GM18517 (cell line): ENCODE measurements around the gene PCNX1.
"Not testable (repeated sequence)": the region's sequence is repeated elsewhere in the genome, so short reads cannot be mapped to it uniquely, and the experiment has no call there.

Source experiments
- ATAC-seq: cut with Tn5 transposase; IDR thresholded peaks from one replicate; pipeline ENCODE4 v1.9.1; 2021; ENCODE audit warnings: mild to moderate bottlenecking, moderate library complexity; ENCODE audit not compliant: unreplicated experiment

PCNX1 gene

DNA sequence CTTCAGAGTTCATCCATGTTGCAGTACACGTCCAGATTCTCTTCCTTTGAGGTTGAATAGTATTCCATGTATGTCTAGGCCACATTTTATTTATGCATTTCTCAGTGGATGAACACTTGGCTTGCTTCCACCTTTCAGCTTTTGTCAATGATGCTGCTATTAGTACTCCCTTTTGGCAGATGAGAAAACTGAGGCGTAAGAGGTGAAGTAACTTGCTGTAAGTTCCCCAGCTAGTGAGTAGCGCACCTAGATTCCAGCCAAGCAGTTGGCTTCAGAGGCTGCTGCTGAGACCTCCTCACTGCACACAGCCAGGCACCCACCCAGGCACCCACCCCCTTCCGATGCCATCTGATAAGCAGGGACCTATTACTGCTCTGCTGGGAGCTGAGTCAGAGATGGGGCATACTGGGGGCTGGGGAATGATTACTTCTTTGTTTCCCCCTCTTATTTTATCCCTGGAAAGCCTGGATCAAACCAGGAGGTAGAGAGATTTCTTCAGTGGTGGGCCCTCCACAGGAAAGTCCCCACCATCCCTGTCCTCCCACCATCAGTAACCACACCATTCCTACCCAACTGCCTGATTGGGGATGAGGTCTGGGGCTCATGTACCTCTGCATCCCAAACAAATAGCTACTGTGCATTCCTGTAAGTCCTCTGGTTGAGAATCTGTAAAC lies 234.6 kb downstream of the PCNX1 start:
- ATAC-seq: no peak

DNA sequence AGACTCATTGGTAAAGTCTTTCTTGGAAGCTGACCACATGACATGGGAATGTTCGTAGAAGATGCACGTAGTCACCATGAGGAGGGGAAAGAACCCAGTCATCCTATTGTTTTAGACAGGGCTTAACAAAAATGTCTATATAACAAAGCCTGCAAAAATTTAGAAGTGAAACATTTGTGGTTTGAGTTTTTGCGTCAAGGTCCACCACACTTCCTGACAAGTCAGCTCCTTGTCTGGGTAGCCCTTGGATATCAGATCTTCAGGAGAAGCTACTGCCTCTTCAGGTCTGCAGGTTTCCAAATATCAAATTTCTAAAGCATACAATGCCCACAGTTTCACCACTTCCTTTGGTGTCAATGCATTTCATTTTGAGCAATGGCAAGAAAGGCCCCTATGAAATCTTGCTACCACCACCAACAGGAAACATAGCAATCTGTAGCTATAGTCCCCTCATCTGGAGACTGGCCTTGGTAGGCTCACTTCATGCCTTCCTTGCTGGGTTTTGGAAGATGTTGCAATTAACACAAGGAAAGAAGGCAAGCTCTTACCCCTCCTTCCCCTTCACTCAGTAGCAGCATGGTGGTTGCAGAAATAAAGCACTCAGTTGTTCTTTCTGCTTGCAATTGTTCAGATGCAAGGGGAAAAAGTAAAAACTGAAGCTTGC lies 235.2 kb downstream of the PCNX1 start:
- no peak for ATAC-seq

DNA sequence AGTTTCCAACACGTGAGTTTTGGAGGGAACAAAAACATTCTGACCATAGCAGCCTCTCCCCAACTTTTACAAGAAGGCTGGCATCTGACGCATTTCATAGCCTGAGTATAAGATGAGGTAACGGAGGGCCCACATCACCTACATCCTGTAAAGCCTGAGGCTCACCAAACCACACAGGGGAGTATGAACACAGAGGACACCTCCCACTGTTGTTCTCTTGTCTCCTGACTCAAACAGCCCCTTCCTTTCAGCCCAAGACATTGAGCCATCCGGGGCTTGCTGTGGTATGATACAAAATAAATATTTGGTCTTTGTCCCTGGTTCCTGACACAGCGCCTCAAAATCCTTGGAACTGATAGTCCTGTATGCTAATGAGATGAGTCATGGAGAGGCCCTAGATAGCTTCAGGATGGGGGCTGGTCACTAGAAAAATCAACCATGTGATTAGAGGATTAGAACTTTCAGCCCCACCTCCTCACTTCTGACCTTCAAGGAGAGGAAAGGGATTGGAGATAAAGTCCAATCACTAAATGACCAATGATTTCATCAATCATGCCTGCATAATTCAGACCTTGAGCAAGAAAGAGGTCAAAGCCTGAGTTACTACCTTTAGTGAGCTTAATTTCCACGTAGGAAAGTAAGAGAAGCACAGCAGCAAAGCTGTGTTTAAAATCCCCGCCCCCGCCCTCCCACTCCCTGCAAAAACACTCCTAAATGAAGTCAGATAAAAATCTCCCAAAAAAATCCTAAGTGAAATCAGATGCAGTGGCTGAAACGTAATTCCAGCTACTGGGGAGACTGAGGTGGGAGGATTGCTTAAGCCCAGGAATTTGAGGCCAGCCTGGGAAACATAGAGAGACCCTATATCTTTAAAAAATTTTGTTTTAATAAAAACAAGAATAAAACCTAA lies 236.4 kb downstream of the PCNX1 start:
- no peak for ATAC-seq

DNA sequence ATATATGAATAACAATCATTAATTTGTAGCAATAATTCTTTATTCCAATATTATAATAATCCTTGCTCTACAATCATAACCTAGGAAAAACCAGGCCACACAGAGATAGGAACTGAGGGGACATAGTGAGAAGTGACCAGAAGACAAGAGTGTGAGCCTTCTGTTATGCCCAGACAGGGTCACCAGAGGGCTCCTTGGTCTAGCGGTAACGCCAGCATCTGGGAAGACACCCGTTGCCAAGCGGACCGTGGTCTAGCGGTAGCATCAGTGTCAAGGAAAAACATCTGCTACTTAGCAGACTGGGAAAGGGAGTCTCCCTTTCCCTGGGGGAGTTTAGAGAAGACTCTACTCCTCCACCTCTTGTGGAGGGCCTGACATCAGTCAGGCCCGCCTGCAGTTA lies 240.1 kb downstream of the PCNX1 start:
- not testable (repeated sequence) for ATAC-seq

DNA sequence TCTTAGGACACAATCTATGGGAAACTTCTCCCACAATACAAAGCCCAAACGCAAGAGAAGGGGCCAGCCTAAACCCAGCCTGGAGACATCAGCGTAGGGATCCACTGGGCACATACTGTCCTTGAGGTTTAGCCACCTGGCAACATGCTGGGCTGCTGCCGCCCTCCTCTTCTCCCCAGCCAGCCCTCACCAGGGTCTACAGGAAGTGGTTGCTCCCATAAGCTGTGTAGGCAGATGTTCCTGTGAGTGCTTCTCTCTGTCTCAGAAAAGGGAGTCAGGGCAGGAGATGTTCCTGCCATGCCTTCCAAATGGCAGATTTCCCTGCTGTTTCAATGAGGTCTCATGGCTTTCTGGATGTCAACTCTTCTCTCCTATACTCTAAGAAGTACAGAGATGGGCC lies 241.4 kb downstream of the PCNX1 start:
- ATAC-seq: no peak

DNA sequence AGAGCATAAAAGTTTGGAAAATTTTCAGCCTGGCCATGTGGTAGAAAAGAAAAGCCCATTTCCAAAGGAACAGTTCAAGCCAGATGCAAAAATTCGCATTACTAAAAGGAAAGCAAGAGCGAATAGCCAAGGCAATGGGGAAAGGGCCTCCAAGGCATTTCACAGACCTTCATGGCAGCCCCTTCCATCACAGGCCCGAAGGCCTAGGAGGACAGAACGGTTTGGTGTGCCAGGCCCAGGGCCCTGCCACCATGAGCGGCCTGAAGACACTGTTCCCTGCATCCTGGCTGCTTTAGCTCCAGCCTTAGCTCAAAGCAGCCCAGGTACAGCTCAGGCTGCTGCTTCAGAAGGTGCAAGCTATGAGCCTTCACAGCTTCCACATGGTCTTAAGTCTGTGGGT lies 243.5 kb downstream of the PCNX1 start:
- no peak for ATAC-seq

DNA sequence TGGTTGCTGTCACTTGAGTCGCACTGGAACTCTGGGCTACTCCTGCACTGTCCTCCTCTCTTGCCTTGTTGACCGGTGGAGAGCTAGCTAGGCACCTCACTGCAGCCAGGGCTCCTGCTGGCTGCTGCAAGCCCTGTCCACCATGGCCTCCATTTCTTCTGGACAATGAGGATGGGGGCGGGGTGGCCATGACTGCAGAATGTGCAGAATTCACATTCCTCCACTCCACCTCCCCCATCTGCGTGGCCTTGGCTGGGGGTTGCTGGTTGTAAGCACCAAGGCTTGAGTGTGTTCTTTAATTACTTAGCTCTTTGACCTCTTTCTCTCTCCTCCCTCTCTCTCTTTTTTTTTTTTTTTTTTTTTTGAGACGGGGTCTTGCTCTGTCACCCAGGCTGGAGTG lies 248.5 kb downstream of the PCNX1 start:
- ATAC-seq: no peak

DNA sequence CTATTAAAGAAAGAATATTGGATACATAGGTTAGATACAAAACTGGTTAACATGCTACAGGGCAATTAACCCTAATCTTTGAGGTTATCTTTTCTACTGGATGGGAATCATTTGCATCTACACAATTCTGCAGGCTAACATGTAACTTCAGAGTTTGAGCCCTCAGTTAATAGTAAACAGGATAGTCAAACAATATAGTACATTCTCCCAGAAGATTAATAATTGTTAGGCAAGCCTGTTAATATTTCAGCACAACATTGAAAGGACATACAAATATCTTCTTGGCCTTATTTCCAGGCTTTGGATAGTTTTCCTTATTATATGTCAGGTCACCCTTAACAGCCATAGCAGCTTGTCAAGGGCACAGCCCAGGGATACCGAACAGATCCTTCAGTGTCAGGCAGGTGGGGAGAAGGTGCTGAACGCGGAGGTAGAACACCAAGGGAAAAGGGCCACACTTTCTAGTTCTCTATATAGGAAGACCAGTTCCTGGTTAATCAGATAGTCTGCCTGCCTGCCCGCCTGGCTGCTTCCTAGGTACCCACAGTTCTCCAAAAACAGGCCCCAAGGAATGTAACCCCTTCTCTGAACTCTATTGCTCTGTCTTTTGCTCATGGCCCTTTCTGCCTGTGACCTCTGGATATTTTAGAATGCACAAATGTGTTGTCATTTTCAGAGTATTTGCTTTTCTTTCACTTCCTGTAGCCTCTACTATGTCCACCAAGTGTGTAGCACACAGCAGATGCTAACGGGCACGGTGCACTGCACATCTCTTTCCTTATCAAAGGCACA lies 256.0 kb downstream of the PCNX1 start:
- ATAC-seq: no peak

DNA sequence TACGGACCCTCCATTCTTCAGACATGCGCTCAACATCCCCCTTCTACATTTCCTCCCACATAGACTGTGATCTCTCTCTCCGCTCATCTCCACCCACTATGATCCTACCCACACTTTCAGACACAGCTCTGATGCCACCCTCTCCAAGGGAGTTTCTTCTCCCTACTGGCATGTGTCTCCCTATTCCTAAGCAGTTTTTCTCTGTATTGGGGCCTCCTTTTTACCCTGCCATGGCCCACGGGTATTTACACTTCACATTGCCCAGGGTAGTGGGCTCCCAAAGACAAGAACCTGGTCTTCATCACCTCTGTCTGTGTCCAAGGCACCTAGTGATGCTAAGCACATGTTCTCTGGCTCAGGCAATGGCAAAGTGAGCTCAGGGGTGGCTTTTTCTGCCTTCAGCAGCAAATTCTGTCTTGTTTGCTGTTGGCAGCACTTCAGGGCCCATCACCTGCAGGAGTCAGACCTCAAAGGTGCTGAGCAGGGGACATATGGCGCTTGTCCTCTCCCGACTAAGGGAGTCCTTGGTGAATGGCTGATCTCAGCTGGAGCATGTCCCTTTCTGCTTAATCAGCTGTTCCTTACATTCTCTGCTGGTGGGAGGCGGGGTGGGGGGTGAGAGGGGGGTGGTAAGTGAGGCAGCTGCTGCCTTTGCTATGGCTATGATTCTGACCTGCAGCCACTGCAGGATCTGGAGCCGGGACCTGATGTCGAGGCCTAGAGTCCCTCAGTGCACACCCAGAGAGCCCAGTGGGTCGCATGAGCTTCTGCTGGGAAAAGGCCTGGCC lies 256.8 kb downstream of the PCNX1 start:
- ATAC-seq: no peak
